Right forelimb (tissue), 1 donor: Measurements from ENCODE around the gene MARK3.

Experiments used
- DNase-seq: peaks from one replicate; pipeline ENCODE4 v3.0.0-alpha.2; 2018

MARK3 gene

DNA sequence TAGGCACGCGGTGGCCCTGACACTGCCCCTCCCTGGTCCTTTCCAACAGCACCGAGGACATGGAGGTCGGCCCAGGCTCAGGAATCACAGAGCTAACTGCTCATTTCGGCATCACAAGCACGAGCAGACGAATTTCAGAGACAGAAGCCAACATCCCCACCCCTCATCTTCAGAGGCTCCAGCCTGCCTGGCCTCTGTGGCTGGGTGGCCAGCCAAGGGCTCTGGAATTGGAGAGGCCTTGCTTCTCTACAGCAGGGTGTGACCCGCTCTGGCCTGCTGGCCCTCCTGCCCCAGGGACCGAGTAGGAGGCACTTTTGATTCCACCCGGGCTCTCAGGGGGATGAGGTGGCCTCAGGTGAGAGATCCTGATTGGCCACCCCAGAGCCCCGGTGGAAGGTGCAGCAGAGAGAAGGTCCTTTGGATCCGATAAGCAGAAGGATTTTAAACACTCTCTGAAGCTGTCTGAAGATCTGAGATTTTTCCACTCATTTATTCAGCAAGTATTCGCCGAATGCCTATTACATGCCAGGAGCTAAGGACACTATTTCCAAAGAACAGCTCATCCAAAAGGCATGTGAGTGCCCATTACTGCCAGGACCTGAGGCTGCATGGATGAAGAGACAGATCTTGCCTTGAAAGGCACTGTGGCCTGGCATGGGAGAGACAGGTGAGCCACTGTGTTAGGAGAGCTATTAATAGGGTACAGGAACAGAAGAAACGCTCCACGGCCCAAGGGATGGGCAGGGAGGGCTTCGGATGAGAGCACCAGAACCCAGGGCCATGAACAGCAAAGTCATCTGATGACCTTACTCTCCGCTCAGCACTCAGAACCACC is 167.0 kb downstream of the MARK3 start:
- DNase-seq, result peak; percentile 75

DNA sequence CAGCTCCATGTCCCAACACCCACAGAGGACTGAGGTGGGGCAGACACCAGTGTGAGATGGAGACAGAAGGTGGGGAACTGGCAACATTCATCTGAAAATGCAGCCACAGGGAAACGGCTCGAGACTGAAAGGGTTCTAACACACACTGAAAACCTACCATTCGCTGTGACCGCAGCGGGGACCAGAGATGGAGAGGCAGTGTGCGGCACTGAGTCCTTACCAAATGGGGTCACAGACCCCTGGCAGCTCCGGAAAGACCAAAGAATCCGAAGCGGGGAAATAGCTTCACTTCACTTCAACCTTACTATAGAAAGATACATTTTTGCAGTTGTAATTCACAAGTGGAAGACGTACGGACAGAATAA is 167.6 kb downstream of the MARK3 start:
- no peak for DNase-seq
